KMS-11 (cell line): ENCODE measurements around the gene POLR3G.

Experiments
- H2AFZ ChIP-seq: fragments of 200-600 bp; sonication (generic); 2 replicates; pipeline ENCODE4 v1.6.1; 2016; ENCODE audit warnings: antibody characterized with exemption, mixed run types, low read depth
- H3K27ac ChIP-seq: fragments of 200-600 bp; sonication (generic); 2 replicates; pipeline ENCODE4 v1.6.1; 2016; ENCODE audit warnings: mild to moderate bottlenecking, mixed run types
- H3K27me3 ChIP-seq: fragments of 200-600 bp; sonication (generic); 2 replicates; pipeline ENCODE4 v1.6.1; 2017; ENCODE audit warnings: mild to moderate bottlenecking, low read depth, mixed run types, moderate library complexity; ENCODE audit not compliant: insufficient read depth
- H3K36me3 ChIP-seq: fragments of 200-600 bp; sonication (generic); 2 replicates; pipeline ENCODE4 v1.6.1; 2017; ENCODE audit warnings: mild to moderate bottlenecking, mixed run types; ENCODE audit not compliant: insufficient read depth
- H3K4me1 ChIP-seq: fragments of 200-600 bp; sonication (generic); 2 replicates; pipeline ENCODE4 v1.6.1; 2016; ENCODE audit warnings: mild to moderate bottlenecking, low read depth, mixed run types; ENCODE audit not compliant: poor library complexity, severe bottlenecking
- H3K4me2 ChIP-seq: fragments of 200-600 bp; sonication (generic); 2 replicates; pipeline ENCODE4 v1.7.0; 2016; ENCODE audit warnings: mild to moderate bottlenecking, mixed run types
- H3K4me3 ChIP-seq: fragments of 200-600 bp; sonication (generic); IDR thresholded peaks from 2 replicates; pipeline ENCODE4 v1.6.1; 2017; ENCODE audit warnings: low read depth, low read length, mixed read lengths; ENCODE audit not compliant: insufficient read depth
- H3K79me2 ChIP-seq: fragments of 200-600 bp; sonication (generic); 2 replicates; pipeline ENCODE4 v1.6.1; 2016; ENCODE audit warnings: low read depth, mixed run types; ENCODE audit not compliant: insufficient read depth
- H3K9ac ChIP-seq: fragments of 200-600 bp; sonication (generic); 2 replicates; pipeline ENCODE4 v1.6.1; 2016; ENCODE audit warnings: mild to moderate bottlenecking, mixed run types
- H4K20me1 ChIP-seq: fragments of 200-600 bp; sonication (generic); 2 replicates; pipeline ENCODE4 v1.6.1; 2016; ENCODE audit warnings: mild to moderate bottlenecking, mixed run types; ENCODE audit not compliant: insufficient read depth
- CTCF ChIP-seq: fragments of 200-600 bp; sonication (generic); conservative IDR thresholded peaks from 2 replicates; pipeline ENCODE4 v1.6.1; 2017; ENCODE audit warnings: low read depth, mild to moderate bottlenecking, antibody characterized with exemption, low read length, moderate library complexity, mixed read lengths

POLR3G gene

DNA sequence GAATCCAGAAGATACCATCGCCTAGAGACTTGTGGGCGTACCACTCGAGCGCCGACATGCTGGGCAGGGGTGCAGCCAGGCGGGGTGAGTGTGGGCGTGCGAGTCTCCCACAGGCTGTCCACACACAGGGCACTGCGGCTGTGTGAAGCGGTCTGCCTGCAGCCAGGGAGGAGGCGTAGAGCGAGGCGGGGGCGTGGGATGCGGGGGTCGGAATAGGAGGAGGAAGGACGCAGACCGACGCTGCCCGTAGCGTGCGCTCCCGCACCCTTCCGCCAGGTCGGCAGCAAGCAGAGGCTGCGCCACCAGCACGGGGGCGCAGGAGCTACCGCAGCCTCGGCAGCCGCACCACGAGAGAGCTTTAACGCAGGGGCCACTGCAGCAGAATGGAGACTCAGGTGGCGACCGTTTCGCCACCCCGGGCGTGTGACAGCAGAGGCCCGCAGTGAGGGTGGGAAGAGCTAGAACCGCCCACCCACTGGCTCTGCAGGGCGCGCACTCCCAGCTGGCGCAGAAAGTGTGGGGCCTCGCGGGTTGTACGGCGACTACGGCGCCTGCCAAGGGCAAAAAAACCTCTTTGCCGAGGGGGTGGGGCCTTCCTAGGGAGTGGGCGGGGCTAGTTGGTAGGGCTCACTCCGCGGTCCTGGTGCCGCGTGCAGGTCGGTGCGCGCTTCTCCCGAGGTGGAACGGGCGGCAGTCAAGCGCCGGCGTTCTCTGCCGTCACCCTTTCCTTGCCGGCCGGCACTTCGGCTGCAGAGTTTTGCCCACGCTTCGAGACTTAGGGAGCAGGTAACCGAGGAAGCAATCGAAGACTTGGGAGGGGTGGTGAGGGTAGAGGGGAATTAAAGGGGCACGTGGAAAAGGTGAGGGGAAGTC lies at the start of gene POLR3G, which contains the start of gene MBLAC2:
TSS of gene POLR3G (plus strand) at position 630 of the 873 bp plus-strand sequence. CDS start 10,704 bp downstream, outside the sequence.
TSS of gene MBLAC2 (minus strand) at position 537 of the 873 bp plus-strand sequence. CDS start at position 58, 479 bp downstream.
- Histone ChIP-seq H4K20me1 (no peaks in the 10 kb centered on the region), H3K4me2 (peak within 1 kb of the TSS; percentile 95), H3K36me3 (no peaks in the 10 kb centered on the region), H3K79me2 (peaks cover 53% of the 10 kb centered on the region), H2AFZ (peak within 1 kb of the TSS; percentile 97), H3K4me3 (peak within 1 kb of the TSS; percentile 66), H3K4me1 (peaks cover 40% of the 10 kb centered on the region), H3K9ac (peak within 1 kb of the TSS; percentile 96), H3K27ac (peak within 1 kb of the TSS; percentile 96), H3K27me3 (no peaks in the 10 kb centered on the region)
- peak; percentile 26; the same call in 1 of the 2 replicates for TF ChIP-seq CTCF

GRCh38 chr5:90434116-90434714 lies 40.4 kb upstream of the POLR3G start:
- TF ChIP-seq CTCF, result peak; percentile 74
- no peak overlapping the region for H2AFZ ChIP-seq
- H3K79me2 ChIP-seq, result no peaks in the 10 kb centered on the region
- no peaks in the 10 kb centered on the region for H3K4me1 ChIP-seq
- no peak overlapping the region for H3K27ac ChIP-seq
- H3K36me3 ChIP-seq, result no peaks in the 10 kb centered on the region
- no peaks in the 10 kb centered on the region for H3K27me3 ChIP-seq
- H4K20me1 ChIP-seq, result no peaks in the 10 kb centered on the region
- no peak overlapping the region for H3K4me2 ChIP-seq
- H3K4me3 ChIP-seq, result no peak overlapping the region
- H3K9ac ChIP-seq, result no peak overlapping the region

DNA sequence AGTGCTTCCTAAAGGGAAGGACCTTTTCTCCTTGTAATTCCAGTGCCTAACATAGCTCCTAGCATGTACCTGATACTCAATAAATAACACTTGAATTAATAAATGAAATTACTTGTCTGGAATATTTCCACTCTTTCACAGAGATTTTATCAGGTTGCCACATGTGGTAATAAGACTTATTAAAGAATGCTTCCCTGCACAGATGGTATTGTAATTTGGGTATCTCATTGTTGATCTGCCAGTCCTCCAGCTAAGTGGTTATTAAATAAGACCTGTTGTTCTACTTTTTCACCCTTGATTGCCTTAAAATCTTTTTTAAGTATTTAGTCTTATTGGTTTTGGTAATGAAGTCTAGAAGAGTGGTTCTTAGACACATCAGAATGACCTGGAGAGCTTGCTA lies 37.0 kb upstream of the POLR3G start:
- H3K27ac ChIP-seq, result no peak overlapping the region
- H3K4me1 ChIP-seq, result peaks cover 11% of the 10 kb centered on the region
- H3K4me3 ChIP-seq, result no peak overlapping the region
- H3K27me3 ChIP-seq, result no peaks in the 10 kb centered on the region
- no peaks in the 10 kb centered on the region for H4K20me1 ChIP-seq
- H3K4me2 ChIP-seq, result no peak overlapping the region
- no peak for TF ChIP-seq CTCF
- no peak overlapping the region for H3K9ac ChIP-seq
- no peaks in the 10 kb centered on the region for H3K36me3 ChIP-seq
- H3K79me2 ChIP-seq, result no peaks in the 10 kb centered on the region
- H2AFZ ChIP-seq, result no peak overlapping the region

DNA sequence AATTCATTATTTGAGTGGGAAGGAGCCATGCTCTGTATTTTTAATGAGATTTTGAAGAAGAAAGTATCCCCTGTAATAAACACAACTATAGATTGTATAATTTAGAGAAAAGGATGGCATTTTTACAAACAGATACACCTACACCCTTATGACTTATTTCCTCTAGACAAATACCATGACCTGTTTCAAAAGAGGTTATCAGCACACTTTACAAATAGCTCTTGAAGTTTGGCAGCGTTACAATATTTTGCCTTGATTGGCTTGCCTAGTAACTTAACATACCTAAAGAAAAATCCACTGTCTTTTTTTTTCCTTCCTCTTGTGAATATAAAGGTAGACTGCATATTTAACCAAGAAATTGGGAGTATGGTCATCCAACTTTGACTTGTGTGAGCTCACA lies 36.6 kb upstream of the POLR3G start:
- H3K4me1 ChIP-seq, result peaks cover 11% of the 10 kb centered on the region
- no peak overlapping the region for H3K4me3 ChIP-seq
- no peaks in the 10 kb centered on the region for H3K27me3 ChIP-seq
- no peak overlapping the region for H3K4me2 ChIP-seq
- no peaks in the 10 kb centered on the region for H3K79me2 ChIP-seq
- TF ChIP-seq CTCF, result no peak
- no peaks in the 10 kb centered on the region for H4K20me1 ChIP-seq
- H3K27ac ChIP-seq, result no peak overlapping the region
- H2AFZ ChIP-seq, result no peak overlapping the region
- H3K36me3 ChIP-seq, result no peaks in the 10 kb centered on the region
- H3K9ac ChIP-seq, result no peak overlapping the region
